SH-SY5Y (cell line): ENCODE results near the gene MALAT1.

Experiments
- GATA2 ChIP-seq: IDR thresholded peaks from 2 replicates; pipeline ENCODE4 v1.6.1; 2011; ENCODE audit warnings: mild to moderate bottlenecking, low read depth, low read length
- GATA3 ChIP-seq: IDR thresholded peaks from 2 replicates; pipeline ENCODE4 v1.6.1; 2011; ENCODE audit warnings: low read depth, mild to moderate bottlenecking, low read length, moderate library complexity

- TF ChIP-seq GATA3, result no peak
- TF ChIP-seq GATA2, result no peak
Observed at GRCh38 chr11:65489035-65489705, 9.7 kb upstream of the MALAT1 start.
